Measurements from ENCODE around the gene TEPSIN. TPM values are rescaled to one million over a fixed set of nuclear protein-coding genes. Genes with fewer than 3 reads are reported as not detected.

TEPSIN gene
- total and polyA plus RNA-seq, 4 donors: 3.2 to 22.9 (median 10.7) TPM

DNA sequence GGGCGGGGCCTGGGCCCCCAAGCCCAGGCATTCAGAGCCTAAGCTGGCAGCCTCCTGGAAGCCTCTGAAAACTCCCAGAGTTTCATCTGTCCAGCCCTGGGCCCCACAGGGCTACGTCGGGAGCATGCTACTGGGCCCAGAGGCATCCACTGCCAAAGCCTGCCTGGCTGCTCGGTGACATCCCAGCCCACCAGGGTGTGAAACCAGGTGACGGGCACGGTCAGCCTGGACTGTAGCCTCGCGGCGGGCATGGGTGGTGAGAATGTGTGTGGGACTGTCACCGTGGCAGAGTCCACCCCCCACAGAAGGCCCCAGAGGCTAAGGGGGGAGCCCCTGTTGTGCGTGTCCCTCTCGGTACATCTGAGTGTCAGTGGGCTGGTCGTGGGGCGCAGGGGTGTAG, 47.2 kb downstream of the TEPSIN start:
- TF ChIP-seq SP1 (IDR thresholded peaks at IDR 0.05) (no peak), MAX (IDR thresholded peaks at IDR 0.05) (no peak), HNF4A (conservative IDR thresholded peaks at IDR 0.05) (no peak), RAD21 (IDR thresholded peaks at IDR 0.05) (no peak), FOXA1 (IDR thresholded peaks at IDR 0.05) (no peak), GABPA (IDR thresholded peaks at IDR 0.05 in 1 of 2, conservative IDR thresholded peaks at IDR 0.05 in 1 of 2) (no peak)
- TF ChIP-seq, protein P1, sequence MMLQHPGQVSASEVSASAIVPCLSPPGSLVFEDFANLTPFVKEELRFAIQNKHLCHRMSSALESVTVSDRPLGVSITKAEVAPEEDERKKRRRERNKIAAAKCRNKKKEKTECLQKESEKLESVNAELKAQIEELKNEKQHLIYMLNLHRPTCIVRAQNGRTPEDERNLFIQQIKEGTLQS (IDR thresholded peaks at IDR 0.05): no peak
- no peak for DNase-seq (ENCODE audit: low spot score)
- 96% methylated on average over 14 of the region's 14 CpGs for WGBS
- Histone ChIP-seq H3K9me3 (ENCODE audit: control insufficient read depth in 4 of 4, low read length in 3 of 4) (no peaks in the 10 kb centered on the region), H3K9ac (ENCODE audit: low read depth in 1 of 2, low read length in 2 of 2) (no peak overlapping the region), H3K27ac (ENCODE audit: low read depth in 1 of 2, low read length in 2 of 2) (no peak overlapping the region), H3K36me3 (ENCODE audit: control insufficient read depth in 4 of 4, insufficient read depth in 3 of 4, low read depth in 1 of 4, low read length in 3 of 4) (no peaks in the 10 kb centered on the region), H3K4me3 (ENCODE audit: low read depth in 1 of 3, low read length in 3 of 3) (no peak overlapping the region), H3K27me3 (ENCODE audit: control insufficient read depth in 4 of 4, insufficient read depth in 4 of 4, low read length in 3 of 4) (no peaks in the 10 kb centered on the region), H3K4me1 (ENCODE audit: control insufficient read depth in 4 of 4, insufficient read depth in 4 of 4, low read length in 3 of 4) (no peaks in the 10 kb centered on the region)

- H3K9me3 ChIP-seq (ENCODE audit: control insufficient read depth in 4 of 4, low read length in 3 of 4): no peaks in the 10 kb centered on the region
- DNase-seq (ENCODE audit: low spot score): no peak
- H3K9ac ChIP-seq (ENCODE audit: low read depth in 1 of 2, low read length in 2 of 2): no peak overlapping the region
- no peak for TF ChIP-seq MAX (IDR thresholded peaks at IDR 0.05)
- TF ChIP-seq, protein P2, sequence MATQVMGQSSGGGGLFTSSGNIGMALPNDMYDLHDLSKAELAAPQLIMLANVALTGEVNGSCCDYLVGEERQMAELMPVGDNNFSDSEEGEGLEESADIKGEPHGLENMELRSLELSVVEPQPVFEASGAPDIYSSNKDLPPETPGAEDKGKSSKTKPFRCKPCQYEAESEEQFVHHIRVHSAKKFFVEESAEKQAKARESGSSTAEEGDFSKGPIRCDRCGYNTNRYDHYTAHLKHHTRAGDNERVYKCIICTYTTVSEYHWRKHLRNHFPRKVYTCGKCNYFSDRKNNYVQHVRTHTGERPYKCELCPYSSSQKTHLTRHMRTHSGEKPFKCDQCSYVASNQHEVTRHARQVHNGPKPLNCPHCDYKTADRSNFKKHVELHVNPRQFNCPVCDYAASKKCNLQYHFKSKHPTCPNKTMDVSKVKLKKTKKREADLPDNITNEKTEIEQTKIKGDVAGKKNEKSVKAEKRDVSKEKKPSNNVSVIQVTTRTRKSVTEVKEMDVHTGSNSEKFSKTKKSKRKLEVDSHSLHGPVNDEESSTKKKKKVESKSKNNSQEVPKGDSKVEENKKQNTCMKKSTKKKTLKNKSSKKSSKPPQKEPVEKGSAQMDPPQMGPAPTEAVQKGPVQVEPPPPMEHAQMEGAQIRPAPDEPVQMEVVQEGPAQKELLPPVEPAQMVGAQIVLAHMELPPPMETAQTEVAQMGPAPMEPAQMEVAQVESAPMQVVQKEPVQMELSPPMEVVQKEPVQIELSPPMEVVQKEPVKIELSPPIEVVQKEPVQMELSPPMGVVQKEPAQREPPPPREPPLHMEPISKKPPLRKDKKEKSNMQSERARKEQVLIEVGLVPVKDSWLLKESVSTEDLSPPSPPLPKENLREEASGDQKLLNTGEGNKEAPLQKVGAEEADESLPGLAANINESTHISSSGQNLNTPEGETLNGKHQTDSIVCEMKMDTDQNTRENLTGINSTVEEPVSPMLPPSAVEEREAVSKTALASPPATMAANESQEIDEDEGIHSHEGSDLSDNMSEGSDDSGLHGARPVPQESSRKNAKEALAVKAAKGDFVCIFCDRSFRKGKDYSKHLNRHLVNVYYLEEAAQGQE (IDR thresholded peaks at IDR 0.05): no peak
- TF ChIP-seq EGR1 (IDR thresholded peaks at IDR 0.05; ENCODE audit: low read depth in 2 of 2): no peak
- no peak for TF ChIP-seq YY1 (IDR thresholded peaks at IDR 0.05)
- TF ChIP-seq, protein P1 (IDR thresholded peaks at IDR 0.05): no peak
- no peak for TF ChIP-seq CTCF (IDR thresholded peaks at IDR 0.05; ENCODE audit: low read depth, low read length, missing input control)
- no peak for TF ChIP-seq TAF1 (conservative IDR thresholded peaks at IDR 0.05)
- no peak for TF ChIP-seq SP1 (IDR thresholded peaks at IDR 0.05)
- no peak for TF ChIP-seq GABPA (IDR thresholded peaks at IDR 0.05 in 1 of 2, conservative IDR thresholded peaks at IDR 0.05 in 1 of 2)
- TF ChIP-seq, protein P3, sequence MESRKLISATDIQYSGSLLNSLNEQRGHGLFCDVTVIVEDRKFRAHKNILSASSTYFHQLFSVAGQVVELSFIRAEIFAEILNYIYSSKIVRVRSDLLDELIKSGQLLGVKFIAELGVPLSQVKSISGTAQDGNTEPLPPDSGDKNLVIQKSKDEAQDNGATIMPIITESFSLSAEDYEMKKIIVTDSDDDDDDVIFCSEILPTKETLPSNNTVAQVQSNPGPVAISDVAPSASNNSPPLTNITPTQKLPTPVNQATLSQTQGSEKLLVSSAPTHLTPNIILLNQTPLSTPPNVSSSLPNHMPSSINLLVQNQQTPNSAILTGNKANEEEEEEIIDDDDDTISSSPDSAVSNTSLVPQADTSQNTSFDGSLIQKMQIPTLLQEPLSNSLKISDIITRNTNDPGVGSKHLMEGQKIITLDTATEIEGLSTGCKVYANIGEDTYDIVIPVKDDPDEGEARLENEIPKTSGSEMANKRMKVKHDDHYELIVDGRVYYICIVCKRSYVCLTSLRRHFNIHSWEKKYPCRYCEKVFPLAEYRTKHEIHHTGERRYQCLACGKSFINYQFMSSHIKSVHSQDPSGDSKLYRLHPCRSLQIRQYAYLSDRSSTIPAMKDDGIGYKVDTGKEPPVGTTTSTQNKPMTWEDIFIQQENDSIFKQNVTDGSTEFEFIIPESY (IDR thresholded peaks at IDR 0.05): no peak
- H3K36me3 ChIP-seq (ENCODE audit: control insufficient read depth in 4 of 4, insufficient read depth in 3 of 4, low read depth in 1 of 4, low read length in 3 of 4): no peaks in the 10 kb centered on the region
- no peak overlapping the region for H3K27ac ChIP-seq (ENCODE audit: low read depth in 1 of 2, low read length in 2 of 2)
- H3K4me3 ChIP-seq (ENCODE audit: low read depth in 1 of 3, low read length in 3 of 3): no peak overlapping the region
- H3K27me3 ChIP-seq (ENCODE audit: control insufficient read depth in 4 of 4, insufficient read depth in 4 of 4, low read length in 3 of 4): no peaks in the 10 kb centered on the region
- WGBS: 94% methylated on average over 20 of the region's 20 CpGs
- no peaks in the 10 kb centered on the region for H3K4me1 ChIP-seq (ENCODE audit: control insufficient read depth in 4 of 4, insufficient read depth in 4 of 4, low read length in 3 of 4)
Observed at GRCh38 chr17:81191116-81191515, 47.7 kb downstream of the TEPSIN start.
